ENCODE data around the gene SGMS1. TPM values are rescaled to one million over a fixed set of nuclear protein-coding genes. Genes with fewer than 3 reads are reported as not detected.
"Not testable (repeated sequence)": the region's sequence is repeated elsewhere in the genome, so short reads cannot be mapped to it uniquely, and the experiment has no call there.

Gene SGMS1
- total RNA-seq, 1 donor, result 68.0 TPM

DNA sequence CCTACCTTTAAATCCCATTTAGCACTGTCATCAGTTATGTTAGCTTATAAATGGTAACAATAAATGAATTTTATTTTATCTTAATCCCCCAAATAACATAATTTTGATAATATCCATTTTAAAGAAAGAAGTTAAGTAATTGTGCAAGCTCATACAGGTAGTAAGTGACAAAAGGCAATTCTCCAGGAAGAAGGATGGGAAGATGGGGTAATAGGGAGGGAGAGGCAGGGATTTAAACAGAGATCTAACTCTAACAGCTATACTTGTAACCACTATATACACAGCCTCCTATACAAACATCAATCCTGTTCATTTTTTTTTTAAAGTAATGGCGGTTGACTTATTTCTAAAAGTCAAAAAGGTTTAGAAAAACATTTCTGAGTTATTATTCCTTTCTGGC, 119.4 kb downstream of the SGMS1 start:
- Histone ChIP-seq H3K9me3 (ENCODE audit: low read depth, low read length) (no peaks in the 10 kb centered on the region), H2AFZ (ENCODE audit: low read length) (no peak overlapping the region), H3K4me3 (ENCODE audit: insufficient read depth, low read length) (no peak overlapping the region), H3K79me2 (ENCODE audit: insufficient read depth, low read length) (no peaks in the 10 kb centered on the region), H3K4me2 (ENCODE audit: insufficient read depth, low read length) (no peak overlapping the region), H3K27me3 (ENCODE audit: insufficient read depth, low read length) (no peaks in the 10 kb centered on the region), H4K20me1 (ENCODE audit: insufficient read depth, low read length) (peaks cover 5% of the 10 kb centered on the region), H3K27ac (ENCODE audit: low read depth, low read length) (no peak overlapping the region), H3K4me1 (ENCODE audit: insufficient read depth, low read length) (peaks cover 4% of the 10 kb centered on the region), H3K36me3 (ENCODE audit: insufficient read depth, low read length) (no peaks in the 10 kb centered on the region)
- TF ChIP-seq, protein P1, sequence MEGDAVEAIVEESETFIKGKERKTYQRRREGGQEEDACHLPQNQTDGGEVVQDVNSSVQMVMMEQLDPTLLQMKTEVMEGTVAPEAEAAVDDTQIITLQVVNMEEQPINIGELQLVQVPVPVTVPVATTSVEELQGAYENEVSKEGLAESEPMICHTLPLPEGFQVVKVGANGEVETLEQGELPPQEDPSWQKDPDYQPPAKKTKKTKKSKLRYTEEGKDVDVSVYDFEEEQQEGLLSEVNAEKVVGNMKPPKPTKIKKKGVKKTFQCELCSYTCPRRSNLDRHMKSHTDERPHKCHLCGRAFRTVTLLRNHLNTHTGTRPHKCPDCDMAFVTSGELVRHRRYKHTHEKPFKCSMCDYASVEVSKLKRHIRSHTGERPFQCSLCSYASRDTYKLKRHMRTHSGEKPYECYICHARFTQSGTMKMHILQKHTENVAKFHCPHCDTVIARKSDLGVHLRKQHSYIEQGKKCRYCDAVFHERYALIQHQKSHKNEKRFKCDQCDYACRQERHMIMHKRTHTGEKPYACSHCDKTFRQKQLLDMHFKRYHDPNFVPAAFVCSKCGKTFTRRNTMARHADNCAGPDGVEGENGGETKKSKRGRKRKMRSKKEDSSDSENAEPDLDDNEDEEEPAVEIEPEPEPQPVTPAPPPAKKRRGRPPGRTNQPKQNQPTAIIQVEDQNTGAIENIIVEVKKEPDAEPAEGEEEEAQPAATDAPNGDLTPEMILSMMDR (IDR thresholded peaks at IDR 0.05; ENCODE audit: extremely low read depth, low read depth, low read length), result no peak
- DNase-seq (ENCODE audit: insufficient read length, low spot score, missing footprints), result no peak

GRCh38 chr10:50503661-50504320, 120.0 kb downstream of the SGMS1 start:
- H3K4me2 ChIP-seq (ENCODE audit: insufficient read depth, low read length), result no peak overlapping the region
- H3K27me3 ChIP-seq (ENCODE audit: insufficient read depth, low read length), result no peaks in the 10 kb centered on the region
- no peaks in the 10 kb centered on the region for H3K9me3 ChIP-seq (ENCODE audit: low read depth, low read length)
- H3K79me2 ChIP-seq (ENCODE audit: insufficient read depth, low read length), result no peaks in the 10 kb centered on the region
- TF ChIP-seq, protein P1 (IDR thresholded peaks at IDR 0.05; ENCODE audit: extremely low read depth, low read depth, low read length), result no peak
- H2AFZ ChIP-seq (ENCODE audit: low read length), result no peak overlapping the region
- H3K27ac ChIP-seq (ENCODE audit: low read depth, low read length), result no peak overlapping the region
- no peak for DNase-seq (ENCODE audit: insufficient read length, low spot score, missing footprints)
- H3K4me1 ChIP-seq (ENCODE audit: insufficient read depth, low read length), result peaks cover 4% of the 10 kb centered on the region
- peaks cover 5% of the 10 kb centered on the region for H4K20me1 ChIP-seq (ENCODE audit: insufficient read depth, low read length)
- H3K36me3 ChIP-seq (ENCODE audit: insufficient read depth, low read length), result no peaks in the 10 kb centered on the region
- no peak overlapping the region for H3K4me3 ChIP-seq (ENCODE audit: insufficient read depth, low read length)

DNA sequence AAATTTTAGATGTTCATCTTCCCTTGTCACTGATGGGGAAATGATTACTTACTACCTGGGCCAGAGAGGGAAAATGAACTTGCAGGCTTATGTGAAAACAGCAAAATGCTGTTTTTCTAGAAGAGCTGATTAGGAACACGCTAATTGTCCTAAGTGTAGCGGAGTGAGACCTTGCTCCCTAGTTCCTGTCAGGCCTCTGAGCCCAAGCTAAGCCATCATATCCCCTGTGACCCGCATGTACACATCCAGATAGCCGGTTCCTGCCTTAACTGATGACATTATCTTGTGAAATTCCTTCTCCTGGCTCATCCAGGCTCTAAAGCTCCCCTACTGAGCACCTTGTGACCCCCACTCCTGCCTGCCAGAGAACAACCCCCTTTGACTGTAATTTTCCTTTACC, 120.6 kb downstream of the SGMS1 start:
- H3K9me3 ChIP-seq (ENCODE audit: low read depth, low read length); H3K4me3 ChIP-seq (ENCODE audit: insufficient read depth, low read length); H2AFZ ChIP-seq (ENCODE audit: low read length); H3K27me3 ChIP-seq (ENCODE audit: insufficient read depth, low read length); H3K79me2 ChIP-seq (ENCODE audit: insufficient read depth, low read length); H3K36me3 ChIP-seq (ENCODE audit: insufficient read depth, low read length); H3K4me1 ChIP-seq (ENCODE audit: insufficient read depth, low read length); H3K27ac ChIP-seq (ENCODE audit: low read depth, low read length); DNase-seq (ENCODE audit: insufficient read length, low spot score, missing footprints); H3K4me2 ChIP-seq (ENCODE audit: insufficient read depth, low read length); H4K20me1 ChIP-seq (ENCODE audit: insufficient read depth, low read length): not testable (repeated sequence)

DNA sequence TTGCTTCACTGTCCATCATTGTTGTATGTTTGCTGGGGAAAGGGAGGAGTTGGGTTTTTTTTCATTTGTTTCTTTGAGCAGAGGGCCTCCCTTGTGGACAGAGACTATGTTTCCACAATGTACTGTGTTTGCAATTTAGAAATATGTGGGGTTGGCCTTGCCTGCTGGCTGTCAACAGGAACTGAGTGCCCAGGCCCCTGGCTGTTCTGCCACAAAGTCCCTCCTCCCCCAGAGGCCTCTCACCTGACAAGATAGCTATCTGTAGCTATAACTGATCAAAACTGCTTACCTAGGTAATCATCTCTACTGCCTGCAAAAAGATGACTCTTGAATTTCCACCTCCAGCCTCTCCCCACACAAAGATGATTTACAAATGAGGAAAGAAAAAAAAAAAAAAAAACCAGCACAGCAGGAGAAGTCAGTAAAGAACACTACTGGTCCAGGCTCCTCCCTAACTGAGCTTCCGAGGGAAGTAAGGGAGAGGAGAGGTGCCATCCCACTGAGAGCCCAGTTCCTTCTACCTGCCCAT, 121.8 kb downstream of the SGMS1 start:
- Histone ChIP-seq H3K36me3 (ENCODE audit: insufficient read depth, low read length) (no peaks in the 10 kb centered on the region), H3K27ac (ENCODE audit: low read depth, low read length) (no peak overlapping the region), H3K27me3 (ENCODE audit: insufficient read depth, low read length) (no peaks in the 10 kb centered on the region), H4K20me1 (ENCODE audit: insufficient read depth, low read length) (no peaks in the 10 kb centered on the region), H3K79me2 (ENCODE audit: insufficient read depth, low read length) (no peaks in the 10 kb centered on the region), H3K4me1 (ENCODE audit: insufficient read depth, low read length) (peaks cover 13% of the 10 kb centered on the region), H3K4me2 (ENCODE audit: insufficient read depth, low read length) (no peak overlapping the region), H2AFZ (ENCODE audit: low read length) (no peak overlapping the region), H3K4me3 (ENCODE audit: insufficient read depth, low read length) (no peak overlapping the region), H3K9me3 (ENCODE audit: low read depth, low read length) (no peaks in the 10 kb centered on the region)
- TF ChIP-seq, protein P1 (IDR thresholded peaks at IDR 0.05; ENCODE audit: extremely low read depth, low read depth, low read length), result no peak
- peak; percentile 19 for DNase-seq (ENCODE audit: insufficient read length, low spot score, missing footprints)
